H9 (cell line): Measurements from ENCODE around the gene SFXN5. TPM values are rescaled to one million over a fixed set of nuclear protein-coding genes. Genes with fewer than 3 reads are reported as not detected.
A peak's percentile ranks its signal among the peaks of the same experiment; 100 is the strongest.

Experiments
- DNase-seq: peaks from one replicate; pipeline ENCODE4 v3.0.0-alpha.2; 2017
- H2AFZ ChIP-seq: one replicate; pipeline ENCODE4 v1.6.1; 2013; ENCODE audit warnings: mild to moderate bottlenecking, low read length, control low read depth, moderate library complexity
- H2AK5ac ChIP-seq: 2 replicates; pipeline ENCODE4 v1.6.1; 2013; ENCODE audit warnings: low read length, control low read depth, mixed read lengths; ENCODE audit not compliant: insufficient read length
- H2BK120ac ChIP-seq: one replicate; pipeline ENCODE4 v1.6.1; 2013; ENCODE audit warnings: low read depth, mild to moderate bottlenecking, low read length, control low read depth, inconsistent platforms; ENCODE audit not compliant: poor library complexity, severe bottlenecking
- H2BK12ac ChIP-seq: 2 replicates; pipeline ENCODE4 v1.6.1; 2013; ENCODE audit warnings: low read length, control low read depth, mixed read lengths, low read depth; ENCODE audit not compliant: insufficient read length
- H2BK15ac ChIP-seq: 2 replicates; pipeline ENCODE4 v1.6.1; 2013; ENCODE audit warnings: low read depth, low read length, control low read depth
- H2BK20ac ChIP-seq: one replicate; pipeline ENCODE4 v1.6.1; 2013; ENCODE audit warnings: low read depth, mild to moderate bottlenecking, low read length, control low read depth, inconsistent platforms; ENCODE audit not compliant: poor library complexity, severe bottlenecking
- H2BK5ac ChIP-seq: 2 replicates; pipeline ENCODE4 v1.6.1; 2013; ENCODE audit warnings: low read length, control low read depth, mixed read lengths; ENCODE audit not compliant: insufficient read length
- H3K14ac ChIP-seq: 2 replicates; pipeline ENCODE4 v1.6.1; 2013; ENCODE audit warnings: low read length, control low read depth; ENCODE audit not compliant: insufficient read depth
- H3K18ac ChIP-seq: 2 replicates; pipeline ENCODE4 v1.6.1; 2013; ENCODE audit warnings: low read depth, mild to moderate bottlenecking, mixed read lengths, low read length, control low read depth; ENCODE audit not compliant: insufficient read length
- H3K23ac ChIP-seq: 2 replicates; pipeline ENCODE4 v1.6.1; 2013; ENCODE audit warnings: low read length, control low read depth, mixed read lengths, low read depth; ENCODE audit not compliant: insufficient read length
- H3K23me2 ChIP-seq: 2 replicates; pipeline ENCODE4 v1.6.1; 2013; ENCODE audit warnings: low read depth, mild to moderate bottlenecking, mixed read lengths, low read length, control low read depth; ENCODE audit not compliant: insufficient read length, poor library complexity, severe bottlenecking
- H3K27ac ChIP-seq: 2 replicates; pipeline ENCODE4 v1.5.1; 2013; ENCODE audit warnings: low read length, control low read depth, mixed read lengths, low read depth; ENCODE audit not compliant: insufficient read length
- H3K27me3 ChIP-seq: 2 replicates; pipeline ENCODE4 v1.6.1; 2013; ENCODE audit warnings: low read length, control low read depth, inconsistent platforms; ENCODE audit not compliant: insufficient read depth
- H3K4ac ChIP-seq: 2 replicates; pipeline ENCODE4 v1.6.1; 2013; ENCODE audit warnings: low read depth, mild to moderate bottlenecking, control low read depth, inconsistent platforms, low read length, moderate library complexity
- H3K4me1 ChIP-seq: 2 replicates; pipeline ENCODE4 v1.6.1; 2013; ENCODE audit warnings: low read length, control low read depth, inconsistent platforms; ENCODE audit not compliant: insufficient read depth
- H3K4me2 ChIP-seq: 2 replicates; pipeline ENCODE4 v1.6.1; 2013; ENCODE audit warnings: low read length, control low read depth, mixed read lengths; ENCODE audit not compliant: insufficient read length, insufficient read depth
- H3K56ac ChIP-seq: 2 replicates; pipeline ENCODE4 v1.6.1; 2013; ENCODE audit warnings: low read depth, mild to moderate bottlenecking, mixed read lengths, low read length, control low read depth; ENCODE audit not compliant: insufficient read length
- H3K79me1 ChIP-seq: 2 replicates; pipeline ENCODE4 v1.6.1; 2013; ENCODE audit warnings: low read depth, mild to moderate bottlenecking, moderate library complexity, low read length, control low read depth, inconsistent platforms; ENCODE audit not compliant: insufficient read depth, poor library complexity, severe bottlenecking
- H3K79me2 ChIP-seq: 2 replicates; pipeline ENCODE4 v1.6.1; 2013; ENCODE audit warnings: low read length, control low read depth, inconsistent platforms; ENCODE audit not compliant: insufficient read depth
- H3K9ac ChIP-seq: 2 replicates; pipeline ENCODE4 v1.6.1; 2013; ENCODE audit warnings: low read length, control low read depth, mixed read lengths; ENCODE audit not compliant: insufficient read length; ENCODE audit errors: extremely low read depth
- H3K9me3 ChIP-seq: one replicate; pipeline ENCODE4 v1.6.1; 2013; ENCODE audit warnings: low read depth, low read length, inconsistent platforms; ENCODE audit not compliant: control insufficient read depth
- H3T11ph ChIP-seq: one replicate; pipeline ENCODE4 v1.6.1; 2013; ENCODE audit warnings: mild to moderate bottlenecking, low read length, control low read depth, inconsistent platforms
- H4K20me1 ChIP-seq: one replicate; pipeline ENCODE4 v1.6.1; 2013; ENCODE audit not compliant: control insufficient read depth, insufficient read length, insufficient read depth
- H4K5ac ChIP-seq: 2 replicates; pipeline ENCODE4 v1.6.1; 2013; ENCODE audit warnings: low read depth, mild to moderate bottlenecking, mixed read lengths, low read length, control low read depth; ENCODE audit not compliant: insufficient read length
- H4K8ac ChIP-seq: replicated peaks from 2 replicates; pipeline ENCODE4 v1.6.1; 2013; ENCODE audit warnings: low read length, control low read depth, mixed read lengths, low read depth; ENCODE audit not compliant: insufficient read length
- H4K91ac ChIP-seq: 2 replicates; pipeline ENCODE4 v1.6.1; 2013; ENCODE audit warnings: low read depth, mild to moderate bottlenecking, moderate library complexity, mixed read lengths, low read length, control low read depth; ENCODE audit not compliant: insufficient read length
- H3K27ac Mint-ChIP-seq, 3 experiments: 2 replicates in 2 of 3; 3 replicates in 1 of 3; pipeline ENCODE4 v1.8.0; 2020 to 2021; ENCODE audit warnings: mixed read lengths in 3 of 3, mild to moderate bottlenecking in 1 of 3, moderate library complexity in 1 of 3
- H3K27me3 Mint-ChIP-seq: 2 replicates; pipeline ENCODE4 v1.8.0; 2021; ENCODE audit warnings: low read depth, mild to moderate bottlenecking, moderate library complexity, mixed read lengths
- H3K36me3 Mint-ChIP-seq, 3 experiments: 2 replicates in 2 of 3; 3 replicates in 1 of 3; pipeline ENCODE4 v1.8.0; 2020 to 2021; ENCODE audit warnings: low read depth in 3 of 3, mixed read lengths in 3 of 3; ENCODE audit not compliant: insufficient read depth in 1 of 3
- H3K4me1 Mint-ChIP-seq, 2 experiments: 2 replicates each; pipeline ENCODE4 v1.8.0; 2020; ENCODE audit warnings: mixed read lengths in 2 of 2
- H3K4me3 Mint-ChIP-seq, 2 experiments: 2 replicates in 1 of 2; 3 replicates in 1 of 2; pipeline ENCODE4 v1.8.0; 2020 to 2021; ENCODE audit warnings: mild to moderate bottlenecking in 2 of 2, mixed read lengths in 2 of 2, moderate library complexity in 1 of 2
- H3K9me3 Mint-ChIP-seq, 2 experiments: 2 replicates in 1 of 2; 3 replicates in 1 of 2; pipeline ENCODE4 v1.8.0; 2020; ENCODE audit warnings: mild to moderate bottlenecking in 2 of 2, mixed read lengths in 2 of 2, moderate library complexity in 1 of 2
- WGBS: extraction: QIAGEN DNeasy Blood & Tissue Kit; methylation state at CpG from one replicate; pipeline ENCODE4 v1.1.7; 2013; ENCODE audit warnings: missing lambda C conversion rate, low lambda C conversion rate, mixed read lengths; ENCODE audit not compliant: insufficient read length; ENCODE audit errors: extremely low coverage; 5-methylcytosine and 5-hydroxymethylcytosine counted together
- total RNA-seq: library from RNA; stranded (reverse); gene quantifications from 2 replicates; pipeline ENCODE4 v1.2.1, GENCODE V29; 2021
- TF ChIP-seq, protein P1 (sequence below): fragments of 200-600 bp; sonication (generic); conservative IDR thresholded peaks from 3 replicates; pipeline ENCODE4 v1.8.0; 2021; ENCODE audit warnings: antibody characterized with exemption, mild to moderate bottlenecking

SFXN5 gene
- total RNA-seq, 1 experiment from 2014 or later = 30.9 TPM

- Histone ChIP-seq H3K56ac (no peak overlapping the region), H3K23ac (no peak overlapping the region)
Observed at GRCh38 chr2:72914589-72915319, 156.8 kb downstream of the SFXN5 start.

More at GRCh38 chr2:72914589-72915319, 156.8 kb downstream of the SFXN5 start:
- H2BK120ac ChIP-seq = no peak overlapping the region
- Mint-ChIP-seq H3K4me1 (peaks cover 21 to 41% of the 10 kb centered on the region in 2 experiments), H3K36me3 (no peaks in the 10 kb centered on the region), H3K9me3 (peaks cover 0 to 4% of the 10 kb centered on the region in 2 experiments; a peak in 2 of 5 replicates), H3K27me3 (peaks cover 74% of the 10 kb centered on the region), H3K4me3 (peak overlapping the region; percentile 66 to 90), H3K27ac (no peak overlapping the region)
- H3T11ph ChIP-seq = no peak overlapping the region
- no peak overlapping the region for H3K14ac ChIP-seq
- H3K79me2 ChIP-seq = no peaks in the 10 kb centered on the region
- no peak overlapping the region for H2BK12ac ChIP-seq
- no peak overlapping the region for H2BK5ac ChIP-seq
- H3K4ac ChIP-seq = no peak overlapping the region
- H4K20me1 ChIP-seq = no peaks in the 10 kb centered on the region
- no peak overlapping the region for H4K91ac ChIP-seq
- TF ChIP-seq, protein P1, sequence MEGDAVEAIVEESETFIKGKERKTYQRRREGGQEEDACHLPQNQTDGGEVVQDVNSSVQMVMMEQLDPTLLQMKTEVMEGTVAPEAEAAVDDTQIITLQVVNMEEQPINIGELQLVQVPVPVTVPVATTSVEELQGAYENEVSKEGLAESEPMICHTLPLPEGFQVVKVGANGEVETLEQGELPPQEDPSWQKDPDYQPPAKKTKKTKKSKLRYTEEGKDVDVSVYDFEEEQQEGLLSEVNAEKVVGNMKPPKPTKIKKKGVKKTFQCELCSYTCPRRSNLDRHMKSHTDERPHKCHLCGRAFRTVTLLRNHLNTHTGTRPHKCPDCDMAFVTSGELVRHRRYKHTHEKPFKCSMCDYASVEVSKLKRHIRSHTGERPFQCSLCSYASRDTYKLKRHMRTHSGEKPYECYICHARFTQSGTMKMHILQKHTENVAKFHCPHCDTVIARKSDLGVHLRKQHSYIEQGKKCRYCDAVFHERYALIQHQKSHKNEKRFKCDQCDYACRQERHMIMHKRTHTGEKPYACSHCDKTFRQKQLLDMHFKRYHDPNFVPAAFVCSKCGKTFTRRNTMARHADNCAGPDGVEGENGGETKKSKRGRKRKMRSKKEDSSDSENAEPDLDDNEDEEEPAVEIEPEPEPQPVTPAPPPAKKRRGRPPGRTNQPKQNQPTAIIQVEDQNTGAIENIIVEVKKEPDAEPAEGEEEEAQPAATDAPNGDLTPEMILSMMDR = no peak
- no peak overlapping the region for H3K27ac ChIP-seq
- no peak overlapping the region for H2BK15ac ChIP-seq
- no peak overlapping the region for H4K5ac ChIP-seq
- H2AFZ ChIP-seq = no peak overlapping the region
- no peak overlapping the region for H3K18ac ChIP-seq
- H3K79me1 ChIP-seq = no peaks in the 10 kb centered on the region
- H3K4me1 ChIP-seq = peaks cover 11% of the 10 kb centered on the region
- H3K4me2 ChIP-seq = peak overlapping the region; percentile 76
- no peak overlapping the region for H2AK5ac ChIP-seq
- DNase-seq = peak; percentile 54
- H3K9ac ChIP-seq = no peak overlapping the region
- peaks cover 58% of the 10 kb centered on the region for H3K27me3 ChIP-seq
- no peak overlapping the region for H2BK20ac ChIP-seq
- H3K23me2 ChIP-seq = peaks cover 28% of the 10 kb centered on the region
- no CpG with 5 or more reads among the region's 17 CpGs for WGBS
- H4K8ac ChIP-seq = no peak overlapping the region
- no peaks in the 10 kb centered on the region for H3K9me3 ChIP-seq
